Calu3 (cell line): ENCODE results near the gene CD160. TPM values are rescaled to one million over a fixed set of nuclear protein-coding genes. Genes with fewer than 3 reads are reported as not detected.

Experiments used
- BruUV-seq: library from RNA; stranded (reverse); fragments of 400-500 nt; replicated peaks from 2 replicates; lab custom pipeline; 2021; lab: Mats Ljungman, UMichigan
- CTCF ChIA-PET: fragments of 300-600 bp; sonication (Branson Sonifier 250); formaldehyde crosslinking; loops from one replicate; lab custom pipeline; 2022; ENCODE audit warnings: antibody characterized with exemption; lab: Charles Lee
- DNase-seq: peaks from one replicate; pipeline ENCODE4 v3.0.0; 2022
- H3K27ac Mint-ChIP-seq: one replicate; pipeline ENCODE4 v1.8.0; 2022; ENCODE audit warnings: mixed read lengths; ENCODE audit not compliant: unreplicated experiment
- H3K27me3 Mint-ChIP-seq: one replicate; pipeline ENCODE4 v1.8.0; 2022; ENCODE audit warnings: mixed read lengths; ENCODE audit not compliant: unreplicated experiment
- H3K36me3 Mint-ChIP-seq: one replicate; pipeline ENCODE4 v1.8.0; 2022; ENCODE audit warnings: mild to moderate bottlenecking, moderate library complexity, mixed read lengths; ENCODE audit not compliant: insufficient read depth, unreplicated experiment
- H3K4me1 Mint-ChIP-seq: one replicate; pipeline ENCODE4 v1.8.0; 2022; ENCODE audit warnings: mild to moderate bottlenecking, low read depth, mixed read lengths; ENCODE audit not compliant: unreplicated experiment
- H3K4me3 Mint-ChIP-seq: one replicate; pipeline ENCODE4 v1.8.0; 2022; ENCODE audit warnings: mild to moderate bottlenecking, low read depth, moderate library complexity, mixed read lengths; ENCODE audit not compliant: unreplicated experiment
- H3K9me3 Mint-ChIP-seq: one replicate; pipeline ENCODE4 v1.8.0; 2022; ENCODE audit warnings: low read depth, mixed read lengths; ENCODE audit not compliant: unreplicated experiment
- CTCF ChIP-seq: fragments of 200-600 bp; IDR thresholded peaks from one replicate; pipeline ENCODE4 v1.8.0; 2022; ENCODE audit warnings: antibody characterized with exemption; ENCODE audit not compliant: unreplicated experiment
- intact Hi-C: fragments of 100-400 bp; cut with micrococcal nuclease; formaldehyde crosslinking; loops from one replicate; pipeline ENCODE4 v1.10.0; 2022; ENCODE audit not compliant: unreplicated experiment
- total RNA-seq: library from RNA; stranded (reverse); gene quantifications from 2 replicates; pipeline ENCODE4 v1.2.3, GENCODE V29; 2022

Gene CD160
- total RNA-seq, 1 experiment from 2014 or later = not detected

DNA sequence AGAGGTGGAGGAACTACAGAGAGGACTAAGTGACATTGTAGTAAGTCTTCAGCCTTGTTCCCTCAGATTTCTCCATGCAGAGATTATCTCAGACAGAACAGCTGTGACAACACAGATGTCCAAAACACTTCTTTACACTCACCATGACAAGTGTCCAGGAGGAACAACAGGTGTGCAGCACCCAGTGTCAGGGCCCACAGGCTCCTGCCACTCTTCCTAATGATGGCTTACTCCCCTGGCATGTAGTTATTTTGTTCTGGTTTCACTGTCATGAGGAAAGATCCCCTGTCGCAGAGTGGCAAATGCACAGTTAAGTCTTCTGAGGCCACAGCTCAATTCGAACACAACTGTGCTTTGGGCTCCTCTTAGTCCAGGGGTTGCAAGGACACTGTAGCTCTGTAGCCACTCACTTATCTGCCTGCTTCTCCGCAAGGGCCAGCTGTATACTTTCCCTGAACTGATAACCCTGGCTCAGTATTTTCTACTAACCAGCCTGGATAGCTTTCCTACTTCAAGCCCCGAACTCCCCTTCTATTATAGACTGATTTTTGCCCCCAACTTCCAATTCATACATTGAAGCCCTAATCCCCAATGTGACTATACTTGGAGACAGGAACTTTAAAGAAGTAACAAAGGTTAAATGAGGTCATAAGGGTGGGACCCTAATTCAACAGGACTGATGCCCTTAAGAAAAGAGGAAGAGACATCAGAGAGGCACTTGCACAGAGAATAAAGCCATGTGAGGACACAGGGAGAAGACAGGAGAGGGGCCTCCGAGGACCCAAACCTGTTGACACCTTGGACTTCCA, 23.3 kb upstream of the CD160 start:
- no TSS peak for BruUV-seq
- TF ChIP-seq CTCF = no peak
- H3K27ac Mint-ChIP-seq = no peak overlapping the region
- no peaks in the 10 kb centered on the region for H3K27me3 Mint-ChIP-seq
- no peak for DNase-seq
- no peaks in the 10 kb centered on the region for H3K9me3 Mint-ChIP-seq
- CTCF ChIA-PET = no interaction called here
- intact Hi-C loops = no loop called here
- H3K4me1 Mint-ChIP-seq = peaks cover 3% of the 10 kb centered on the region
- H3K36me3 Mint-ChIP-seq = no peaks in the 10 kb centered on the region
- H3K4me3 Mint-ChIP-seq = no peak overlapping the region

DNA sequence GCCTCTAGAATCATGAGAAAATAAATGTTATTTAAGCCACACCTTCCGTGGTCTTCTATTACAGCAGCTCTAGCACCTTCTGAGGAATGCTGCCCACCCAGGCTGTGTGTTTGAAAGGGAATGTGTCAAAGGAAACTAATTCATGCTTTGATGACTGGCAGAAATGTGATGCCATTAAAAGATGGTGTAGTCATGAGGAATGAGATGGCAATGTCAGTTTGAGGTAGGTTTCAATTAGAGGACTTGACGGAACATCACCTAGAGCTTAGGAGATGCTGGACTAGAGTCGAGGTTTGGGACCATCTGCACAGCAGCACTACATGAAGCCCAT, 22.7 kb upstream of the CD160 start:
- no peaks in the 10 kb centered on the region for H3K36me3 Mint-ChIP-seq
- no peaks in the 10 kb centered on the region for H3K27me3 Mint-ChIP-seq
- no peak for TF ChIP-seq CTCF
- no peak overlapping the region for H3K4me3 Mint-ChIP-seq
- H3K4me1 Mint-ChIP-seq = no peaks in the 10 kb centered on the region
- no peak for DNase-seq
- no TSS peak for BruUV-seq
- CTCF ChIA-PET = no interaction called here
- no peaks in the 10 kb centered on the region for H3K9me3 Mint-ChIP-seq
- intact Hi-C loops = no loop called here
- H3K27ac Mint-ChIP-seq = no peak overlapping the region

DNA sequence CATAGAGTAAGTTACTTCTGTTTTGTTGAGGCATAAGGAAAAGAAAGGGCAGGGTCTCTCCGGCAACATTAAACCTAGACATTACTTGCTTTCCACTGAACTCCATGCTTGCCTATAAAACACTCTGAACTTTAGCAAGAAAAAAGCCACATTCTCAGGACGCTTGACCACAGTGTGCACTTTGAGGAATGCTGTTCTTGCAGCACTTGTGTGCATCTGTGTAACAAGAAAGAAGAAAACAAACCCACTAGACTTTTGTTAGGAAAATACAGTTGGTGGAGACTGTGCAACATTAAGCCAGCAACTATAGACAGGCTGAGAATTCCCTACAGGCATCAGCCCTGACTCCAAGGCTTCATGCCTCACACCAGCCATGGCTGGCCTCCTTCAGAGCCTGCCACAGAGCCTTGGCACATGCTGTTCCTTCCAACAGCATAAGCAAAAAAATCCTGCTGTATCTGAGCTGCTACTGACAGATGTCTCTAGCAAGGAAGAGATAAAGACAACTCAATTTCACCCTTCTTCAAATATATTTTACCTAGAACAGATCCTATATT, 17.9 kb upstream of the CD160 start:
- intact Hi-C loops = no loop called here
- Mint-ChIP-seq H3K36me3 (no peaks in the 10 kb centered on the region), H3K4me3 (no peak overlapping the region), H3K27me3 (no peaks in the 10 kb centered on the region), H3K4me1 (peaks cover 10% of the 10 kb centered on the region), H3K9me3 (no peaks in the 10 kb centered on the region), H3K27ac (no peak overlapping the region)
- no TSS peak for BruUV-seq
- DNase-seq = no peak
- CTCF ChIA-PET = no interaction called here
- TF ChIP-seq CTCF = no peak

- Mint-ChIP-seq H3K9me3 (no peaks in the 10 kb centered on the region), H3K27ac (no peak overlapping the region), H3K27me3 (no peaks in the 10 kb centered on the region), H3K36me3 (no peaks in the 10 kb centered on the region), H3K4me3 (no peak overlapping the region), H3K4me1 (peaks cover 16% of the 10 kb centered on the region)
- BruUV-seq = no TSS peak
- intact Hi-C loops = no loop called here
- DNase-seq = no peak
- no peak for TF ChIP-seq CTCF
- CTCF ChIA-PET = no interaction called here
Observed at GRCh38 chr1:145702052-145702451, 17.2 kb upstream of the CD160 start.
